Cardiac muscle cell (in vitro differentiated cells and primary cell): ENCODE data around the gene MAST1. TPM values are rescaled to one million over a fixed set of nuclear protein-coding genes. Genes with fewer than 3 reads are reported as not detected.

ENCODE experiments used
- DNase-seq, 2 donors: peaks; one replicate each; pipeline versions ENCODE4 v3.0.0 to v3.0.0-alpha.2; 2010 to 2017; ENCODE audit warnings: low read depth in 1 of 2, low spot score in 1 of 2
- H3K27ac ChIP-seq: fragments of 200-600 bp; sonication (generic); 2 replicates; pipeline ENCODE4 v1.5.1; 2016
- H3K27me3 ChIP-seq: fragments of 200-600 bp; sonication (generic); 2 replicates; pipeline ENCODE4 v1.6.0; 2016; ENCODE audit warnings: control low read depth
- H3K36me3 ChIP-seq: fragments of 200-600 bp; sonication (generic); 2 replicates; pipeline ENCODE4 v1.5.1; 2016; ENCODE audit warnings: control low read depth
- H3K4me1 ChIP-seq: fragments of 200-600 bp; sonication (generic); 2 replicates; pipeline ENCODE4 v1.8.1; 2017; ENCODE audit warnings: low read depth, mild to moderate bottlenecking, mixed run types
- H3K4me3 ChIP-seq: fragments of 200-600 bp; sonication (generic); 2 replicates; pipeline ENCODE4 v1.5.1; 2016; ENCODE audit warnings: mild to moderate bottlenecking
- H3K9me3 ChIP-seq: fragments of 200-600 bp; sonication (generic); 2 replicates; pipeline ENCODE4 v1.5.1; 2017; ENCODE audit warnings: low read depth, mild to moderate bottlenecking, control low read depth
- CTCF ChIP-seq: IDR thresholded peaks from 2 replicates; pipeline ENCODE4 v1.5.1; 2012; ENCODE audit warnings: low read depth, mild to moderate bottlenecking, low read length
- polyA plus RNA-seq: library from polyadenylated mRNA; unstranded; fragments of >200 nt; fragmentation: Nextera tagmentation; extraction: Ambion mirVana; gene quantifications from 2 replicates; pipeline ENCODE4 v1.2.1, GENCODE V29; 2016
- total RNA-seq: library from RNA; depleted of rRNA; stranded (reverse); fragments of >200 nt; gene quantifications from 2 replicates; pipeline ENCODE4 v1.2.3, GENCODE V29; 2016

The MAST1 gene
- total and polyA plus RNA-seq, 2 experiments from 2014 or later, result 3.9 to 7.9 TPM

GRCh38 chr19:12865746-12866415 is 27.6 kb downstream of the MAST1 start:
- H3K4me1 ChIP-seq, result peaks cover 4% of the 10 kb centered on the region
- no peaks in the 10 kb centered on the region for H3K9me3 ChIP-seq
- no peak for TF ChIP-seq CTCF
- no peak overlapping the region for H3K4me3 ChIP-seq
- no peak for DNase-seq
- no peaks in the 10 kb centered on the region for H3K27me3 ChIP-seq
- H3K27ac ChIP-seq, result no peak overlapping the region
- H3K36me3 ChIP-seq, result no peaks in the 10 kb centered on the region

GRCh38 chr19:12866416-12867119 is 28.3 kb downstream of the MAST1 start:
- DNase-seq, result no peak
- Histone ChIP-seq H3K9me3 (no peaks in the 10 kb centered on the region), H3K4me3 (no peak overlapping the region), H3K36me3 (no peaks in the 10 kb centered on the region), H3K4me1 (peaks cover 4% of the 10 kb centered on the region), H3K27ac (no peak overlapping the region), H3K27me3 (no peaks in the 10 kb centered on the region)
- no peak for TF ChIP-seq CTCF

GRCh38 chr19:12867120-12868099 is 29.1 kb downstream of the MAST1 start:
- peak overlapping the region; percentile 45 for H3K27ac ChIP-seq

GRCh38 chr19:12868540-12869112 is 30.3 kb downstream of the MAST1 start:
- no peak for TF ChIP-seq CTCF
- Histone ChIP-seq H3K4me1 (peaks cover 4% of the 10 kb centered on the region), H3K4me3 (no peak overlapping the region), H3K27ac (no peak overlapping the region), H3K27me3 (no peaks in the 10 kb centered on the region), H3K36me3 (no peaks in the 10 kb centered on the region), H3K9me3 (no peaks in the 10 kb centered on the region)
- DNase-seq, result no peak

More at GRCh38 chr19:12867120-12868099, 29.1 kb downstream of the MAST1 start:
- Histone ChIP-seq H3K4me3 (peak overlapping the region; percentile 35), H3K36me3 (no peaks in the 10 kb centered on the region), H3K4me1 (peaks cover 4% of the 10 kb centered on the region), H3K27me3 (no peaks in the 10 kb centered on the region), H3K9me3 (no peaks in the 10 kb centered on the region)
- TF ChIP-seq CTCF, result no peak
- DNase-seq, result peak; percentile 72 to 91

- Histone ChIP-seq H3K36me3 (no peaks in the 10 kb centered on the region), H3K27me3 (no peaks in the 10 kb centered on the region), H3K4me1 (peaks cover 4% of the 10 kb centered on the region), H3K4me3 (no peak overlapping the region), H3K9me3 (no peaks in the 10 kb centered on the region), H3K27ac (no peak overlapping the region)
- no peak for TF ChIP-seq CTCF
- DNase-seq, result no peak
Observed at GRCh38 chr19:12871681-12872080, 33.4 kb downstream of the MAST1 start.
